NOMO-1 treated with DMSO at 0.1 percent for 48 hours (cell line): ENCODE data around the gene LCE1D.

Experiments
- DNase-seq: peaks from one replicate; lab custom pipeline; 2025; ENCODE audit not compliant: unreplicated experiment; lab: John Stamatoyannopoulos, UW

The LCE1D gene

GRCh38 chr1:152811671-152812070 lies 15.2 kb downstream of the LCE1D start, which contains the start of gene LCE1B:
Gene LCE1B (plus strand): TSS chr1:152811971. CDS start chr1:152812447, 476 bp downstream.
- no peak for DNase-seq

GRCh38 chr1:152817309-152817708 lies 20.8 kb downstream of the LCE1D start:
- no peak for DNase-seq

- DNase-seq, result no peak
These were observed 26.8 kb downstream of the LCE1D start for GRCh38 chr1:152823294-152823693.

GRCh38 chr1:152824964-152825363 lies 28.4 kb downstream of the LCE1D start:
- no peak for DNase-seq

GRCh38 chr1:152827173-152827572 lies 30.7 kb downstream of the LCE1D start, which contains the start of gene LCE1A:
Gene LCE1A (plus strand): TSS chr1:152827473. CDS start chr1:152827473, 0 bp downstream.
- no peak for DNase-seq

- DNase-seq, result no peak
These were observed 40.3 kb downstream of the LCE1D start for GRCh38 chr1:152836870-152837269.

GRCh38 chr1:152842556-152842955 lies 46.0 kb downstream of the LCE1D start, which contains the start of gene LCE6A:
Gene LCE6A (plus strand): TSS chr1:152842856. CDS start chr1:152843521, 665 bp downstream.
- no peak for DNase-seq
